Stimulated activated CD4-positive, alpha-beta T cell treated with anti-CD3 and anti-CD28 coated beads, Interleukin-1b, Interleukin-23, amount 100 ng/mL, for 48 hours (primary cell): ENCODE results near the gene NHLRC3.
"Not testable (repeated sequence)": the region's sequence is repeated elsewhere in the genome, so short reads cannot be mapped to it uniquely, and the experiment has no call there.

ENCODE experiments used
- DNase-seq: peaks from one replicate; pipeline ENCODE4 v3.0.0-alpha.2; 2020

The NHLRC3 gene

GRCh38 chr13:39047560-39047959 lies 9.3 kb downstream of the NHLRC3 start:
- no peak for DNase-seq

GRCh38 chr13:39048806-39049205 lies 10.6 kb downstream of the NHLRC3 start:
- DNase-seq, result no peak

- no peak for DNase-seq
Measured at GRCh38 chr13:39049274-39049673, 11.0 kb downstream of the NHLRC3 start.

GRCh38 chr13:39051157-39051556 lies 12.9 kb downstream of the NHLRC3 start:
- no peak for DNase-seq

GRCh38 chr13:39052944-39053343 lies 14.7 kb downstream of the NHLRC3 start:
- DNase-seq, result no peak

GRCh38 chr13:39054112-39054511 lies 15.9 kb downstream of the NHLRC3 start:
- no peak for DNase-seq

- no peak for DNase-seq
Measured at GRCh38 chr13:39056018-39056417, 17.8 kb downstream of the NHLRC3 start.

GRCh38 chr13:39058040-39058439 lies 19.8 kb downstream of the NHLRC3 start:
- no peak for DNase-seq

- DNase-seq, result no peak
Measured at GRCh38 chr13:39062004-39062403, 23.7 kb downstream of the NHLRC3 start.

GRCh38 chr13:39072842-39073241 lies 34.6 kb downstream of the NHLRC3 start:
- no peak for DNase-seq

GRCh38 chr13:39073983-39074382 lies 35.7 kb downstream of the NHLRC3 start:
- no peak for DNase-seq

GRCh38 chr13:39086251-39086945 lies 48.1 kb downstream of the NHLRC3 start:
- not testable (repeated sequence) for DNase-seq

GRCh38 chr13:39091586-39091985 lies 53.3 kb downstream of the NHLRC3 start:
- no peak for DNase-seq

- no peak for DNase-seq
Measured at GRCh38 chr13:39095500-39095899, 57.2 kb downstream of the NHLRC3 start.

GRCh38 chr13:39099231-39099630 lies 61.0 kb downstream of the NHLRC3 start:
- DNase-seq, result no peak
